ENCODE data around the gene BUD23. TPM values are rescaled to one million over a fixed set of nuclear protein-coding genes. Genes with fewer than 3 reads are reported as not detected.

BUD23 gene, protein sequence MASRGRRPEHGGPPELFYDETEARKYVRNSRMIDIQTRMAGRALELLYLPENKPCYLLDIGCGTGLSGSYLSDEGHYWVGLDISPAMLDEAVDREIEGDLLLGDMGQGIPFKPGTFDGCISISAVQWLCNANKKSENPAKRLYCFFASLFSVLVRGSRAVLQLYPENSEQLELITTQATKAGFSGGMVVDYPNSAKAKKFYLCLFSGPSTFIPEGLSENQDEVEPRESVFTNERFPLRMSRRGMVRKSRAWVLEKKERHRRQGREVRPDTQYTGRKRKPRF
- polyA plus RNA-seq (2012; ENCODE audit: insufficient read length, low read depth): 278 TPM

DNA sequence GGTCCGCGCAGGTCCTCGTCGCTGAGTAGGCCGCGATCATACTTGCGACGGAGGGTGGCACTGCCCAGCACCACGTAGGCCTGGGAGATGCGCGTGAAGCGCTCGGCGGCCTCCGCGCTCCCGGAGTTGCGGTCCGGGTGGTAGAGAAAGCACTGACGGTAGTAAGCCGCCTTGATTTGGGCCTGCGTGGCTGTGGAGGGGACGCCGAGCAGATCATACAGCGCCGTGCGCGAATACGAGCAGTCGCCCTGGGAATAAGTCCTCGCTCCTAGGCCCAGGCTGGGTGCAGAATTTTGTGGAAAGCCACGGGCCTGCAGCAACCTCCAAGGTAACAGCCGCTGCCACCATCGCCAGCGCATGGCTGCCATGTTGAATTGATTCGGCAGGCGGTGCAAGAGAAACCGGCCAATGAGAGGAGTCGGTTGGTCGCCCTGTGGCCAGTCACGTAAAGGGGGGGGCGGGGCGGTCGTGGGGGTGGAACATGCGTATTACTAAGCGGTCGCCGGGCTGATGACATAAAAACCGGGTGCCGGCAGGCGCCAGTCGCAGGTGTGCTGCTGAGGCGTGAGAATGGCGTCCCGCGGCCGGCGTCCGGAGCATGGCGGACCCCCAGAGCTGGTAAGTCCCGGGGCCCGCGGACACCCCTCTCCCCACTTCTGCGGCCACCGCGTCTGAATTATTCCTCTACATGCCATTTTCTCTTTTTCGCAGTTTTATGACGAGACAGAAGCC lies at the start of gene BUD23, which contains the start of gene DNAJC30:
Gene BUD23 (plus strand): TSS at position 542 of the 732 bp plus-strand sequence. CDS start 29 bp downstream, at position 571.
Gene DNAJC30 (minus strand): TSS at position 398 of the 732 bp plus-strand sequence. CDS start 30 bp downstream, at position 368.
- TF ChIP-seq POLR2AphosphoS5 (IDR thresholded peaks at IDR 0.05; ENCODE audit: low read depth, low read length) (peak; percentile 96), SIN3A (IDR thresholded peaks at IDR 0.05; ENCODE audit: borderline replicate concordance, insufficient read depth, low read length) (peak; percentile 45; the same call in 1 of the 2 replicates), TAF1 (IDR thresholded peaks at IDR 0.05; ENCODE audit: borderline replicate concordance, insufficient read depth, low read length) (peak; percentile 86; the same call in 1 of the 2 replicates), FOXP2 (optimal IDR thresholded peaks at IDR 0.05; ENCODE audit: borderline replicate concordance, extremely low read depth, extremely low read length, insufficient read depth) (peak; percentile 12)
- TF ChIP-seq, protein P1, sequence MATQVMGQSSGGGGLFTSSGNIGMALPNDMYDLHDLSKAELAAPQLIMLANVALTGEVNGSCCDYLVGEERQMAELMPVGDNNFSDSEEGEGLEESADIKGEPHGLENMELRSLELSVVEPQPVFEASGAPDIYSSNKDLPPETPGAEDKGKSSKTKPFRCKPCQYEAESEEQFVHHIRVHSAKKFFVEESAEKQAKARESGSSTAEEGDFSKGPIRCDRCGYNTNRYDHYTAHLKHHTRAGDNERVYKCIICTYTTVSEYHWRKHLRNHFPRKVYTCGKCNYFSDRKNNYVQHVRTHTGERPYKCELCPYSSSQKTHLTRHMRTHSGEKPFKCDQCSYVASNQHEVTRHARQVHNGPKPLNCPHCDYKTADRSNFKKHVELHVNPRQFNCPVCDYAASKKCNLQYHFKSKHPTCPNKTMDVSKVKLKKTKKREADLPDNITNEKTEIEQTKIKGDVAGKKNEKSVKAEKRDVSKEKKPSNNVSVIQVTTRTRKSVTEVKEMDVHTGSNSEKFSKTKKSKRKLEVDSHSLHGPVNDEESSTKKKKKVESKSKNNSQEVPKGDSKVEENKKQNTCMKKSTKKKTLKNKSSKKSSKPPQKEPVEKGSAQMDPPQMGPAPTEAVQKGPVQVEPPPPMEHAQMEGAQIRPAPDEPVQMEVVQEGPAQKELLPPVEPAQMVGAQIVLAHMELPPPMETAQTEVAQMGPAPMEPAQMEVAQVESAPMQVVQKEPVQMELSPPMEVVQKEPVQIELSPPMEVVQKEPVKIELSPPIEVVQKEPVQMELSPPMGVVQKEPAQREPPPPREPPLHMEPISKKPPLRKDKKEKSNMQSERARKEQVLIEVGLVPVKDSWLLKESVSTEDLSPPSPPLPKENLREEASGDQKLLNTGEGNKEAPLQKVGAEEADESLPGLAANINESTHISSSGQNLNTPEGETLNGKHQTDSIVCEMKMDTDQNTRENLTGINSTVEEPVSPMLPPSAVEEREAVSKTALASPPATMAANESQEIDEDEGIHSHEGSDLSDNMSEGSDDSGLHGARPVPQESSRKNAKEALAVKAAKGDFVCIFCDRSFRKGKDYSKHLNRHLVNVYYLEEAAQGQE (IDR thresholded peaks at IDR 0.05; ENCODE audit: insufficient read depth in 1 of 2, low read depth in 2 of 2, low read length in 2 of 2): 0 out of 4 replicates have a peak, but pooled peaks of 1 of the 2 experiments have one; percentile 2

DNA sequence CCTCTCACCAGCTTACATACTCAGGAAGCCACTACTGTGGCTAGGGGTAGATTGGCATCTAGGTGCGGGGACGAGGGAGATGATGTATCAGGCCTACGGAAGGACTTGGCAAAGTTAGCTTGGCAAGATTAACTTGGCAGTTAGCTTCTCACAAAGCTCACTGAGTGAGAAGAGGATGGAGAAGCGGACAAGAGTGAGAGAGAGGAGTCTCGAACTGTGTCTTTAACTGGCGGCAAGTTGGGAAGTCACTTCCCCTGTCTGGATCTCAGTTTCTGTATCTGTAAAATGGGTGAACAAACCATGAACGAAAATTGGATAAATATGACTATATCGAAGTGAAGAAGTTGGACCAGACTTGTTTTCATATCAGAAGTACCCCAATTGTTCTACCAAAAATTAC lies 49.6 kb upstream of the BUD23 start:
- TF ChIP-seq FOXP2 (optimal IDR thresholded peaks at IDR 0.05; ENCODE audit: borderline replicate concordance, extremely low read depth, extremely low read length, insufficient read depth) (no peak), TAF1 (IDR thresholded peaks at IDR 0.05; ENCODE audit: borderline replicate concordance, insufficient read depth, low read length) (no peak), SIN3A (IDR thresholded peaks at IDR 0.05; ENCODE audit: borderline replicate concordance, insufficient read depth, low read length) (no peak), POLR2AphosphoS5 (IDR thresholded peaks at IDR 0.05; ENCODE audit: low read depth, low read length) (no peak)
- TF ChIP-seq, protein P1 (IDR thresholded peaks at IDR 0.05; ENCODE audit: insufficient read depth in 1 of 2, low read depth in 2 of 2, low read length in 2 of 2): no peak

DNA sequence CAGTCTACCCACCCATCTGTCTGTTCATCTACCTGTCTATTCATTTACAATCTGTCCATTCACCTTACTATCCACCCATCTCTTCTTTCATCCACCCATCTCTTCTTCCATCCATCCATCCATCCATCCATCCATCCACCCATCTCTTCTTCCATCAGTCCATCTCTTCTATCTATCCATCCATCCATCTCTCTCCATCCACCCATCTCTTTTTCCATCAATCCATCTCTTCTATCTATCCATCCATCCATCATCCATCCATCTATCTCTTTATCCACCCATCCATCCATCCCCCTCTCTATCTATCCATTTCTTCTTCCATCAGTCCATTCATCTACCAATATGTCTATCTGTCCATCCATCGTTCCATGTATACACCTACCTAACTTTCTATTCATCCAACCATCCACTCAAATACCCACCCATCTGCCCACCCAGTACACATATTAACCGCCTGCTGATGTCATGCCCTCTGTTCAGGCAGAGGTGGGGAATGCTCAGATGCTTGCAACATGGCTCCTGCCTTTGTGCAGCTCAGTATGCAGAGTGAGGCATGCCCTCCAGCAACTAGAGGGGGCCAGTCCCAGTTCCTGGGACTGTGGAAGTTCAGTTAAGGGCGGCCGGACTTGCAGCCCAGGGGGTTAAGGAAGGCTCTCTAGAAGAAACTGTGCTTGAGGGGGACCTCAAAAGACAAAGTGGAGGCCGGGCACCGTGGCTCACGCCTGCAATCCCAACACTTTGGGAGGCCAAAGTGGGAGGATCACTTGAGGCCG lies 47.8 kb upstream of the BUD23 start:
- TF ChIP-seq FOXP2 (optimal IDR thresholded peaks at IDR 0.05; ENCODE audit: borderline replicate concordance, extremely low read depth, extremely low read length, insufficient read depth) (no peak), POLR2AphosphoS5 (IDR thresholded peaks at IDR 0.05; ENCODE audit: low read depth, low read length) (no peak), TAF1 (IDR thresholded peaks at IDR 0.05; ENCODE audit: borderline replicate concordance, insufficient read depth, low read length) (no peak), SIN3A (IDR thresholded peaks at IDR 0.05; ENCODE audit: borderline replicate concordance, insufficient read depth, low read length) (no peak)
- TF ChIP-seq, protein P1 (IDR thresholded peaks at IDR 0.05; ENCODE audit: insufficient read depth in 1 of 2, low read depth in 2 of 2, low read length in 2 of 2): no peak

DNA sequence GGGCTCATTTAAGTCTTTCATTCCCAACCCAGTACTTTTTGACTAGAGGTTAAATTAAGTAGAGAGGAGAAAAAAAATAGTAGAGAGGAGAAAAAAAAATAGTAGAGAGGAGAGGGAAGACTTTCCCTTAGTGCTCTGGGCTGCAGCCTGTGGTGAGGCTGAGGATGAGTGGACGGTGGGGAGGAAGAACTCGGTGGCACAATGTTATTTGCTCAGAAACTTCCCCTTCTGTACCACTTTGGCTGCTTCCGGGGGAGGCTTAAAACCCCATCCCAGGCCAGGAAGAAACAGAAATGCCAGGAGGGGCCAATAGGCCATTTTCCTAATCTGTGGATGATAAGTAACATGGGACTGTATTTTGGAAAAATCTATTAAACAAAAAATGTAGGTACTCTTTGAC lies 44.5 kb upstream of the BUD23 start:
- no peak for TF ChIP-seq SIN3A (IDR thresholded peaks at IDR 0.05; ENCODE audit: borderline replicate concordance, insufficient read depth, low read length)
- no peak for TF ChIP-seq TAF1 (IDR thresholded peaks at IDR 0.05; ENCODE audit: borderline replicate concordance, insufficient read depth, low read length)
- TF ChIP-seq POLR2AphosphoS5 (IDR thresholded peaks at IDR 0.05; ENCODE audit: low read depth, low read length): no peak
- TF ChIP-seq FOXP2 (optimal IDR thresholded peaks at IDR 0.05; ENCODE audit: borderline replicate concordance, extremely low read depth, extremely low read length, insufficient read depth): no peak
- TF ChIP-seq, protein P1 (IDR thresholded peaks at IDR 0.05; ENCODE audit: insufficient read depth in 1 of 2, low read depth in 2 of 2, low read length in 2 of 2): no peak

All from PFSK-1 (cell line).